Uterus (tissue), 4 donors: Measurements from ENCODE around the gene AUTS2. TPM values are rescaled to one million over a fixed set of nuclear protein-coding genes. Genes with fewer than 3 reads are reported as not detected.

Source experiments
- DNase-seq, 2 donors: peaks; one replicate each; pipeline ENCODE4 v3.0.0-alpha.2; 2019 to 2020
- H3K27ac ChIP-seq, 2 donors: fragments of 200-600 bp; sonication (generic); 1 replicate in 1 of 2; 2 replicates in 1 of 2; pipeline ENCODE4 v1.5.1; 2016 to 2018
- H3K27me3 ChIP-seq, 2 donors: fragments of 200-600 bp; sonication (generic); one replicate each; pipeline ENCODE4 v1.5.1; 2018 to 2019; ENCODE audit warnings: control low read depth in 1 of 2
- H3K36me3 ChIP-seq, 2 donors: fragments of 200-600 bp; sonication (generic); one replicate each; pipeline ENCODE4 v1.5.1; 2019; ENCODE audit warnings: control low read depth in 1 of 2
- H3K4me1 ChIP-seq, 2 donors: fragments of 200-600 bp; sonication (generic); one replicate each; pipeline ENCODE4 v1.5.1; 2018 to 2019; ENCODE audit warnings: control low read depth in 1 of 2
- H3K4me3 ChIP-seq, 2 donors: fragments of 200-600 bp; sonication (generic); 1 replicate in 1 of 2; 2 replicates in 1 of 2; pipeline ENCODE4 v1.5.1; 2018 to 2019; ENCODE audit warnings: mild to moderate bottlenecking in 1 of 2
- H3K9me3 ChIP-seq, 2 donors: fragments of 200-600 bp; sonication (generic); one replicate each; pipeline ENCODE4 v1.5.1; 2019; ENCODE audit warnings: control low read depth in 1 of 2
- POLR2A ChIP-seq, 2 donors: fragments of 450-650 bp; IDR thresholded peaks; one replicate each; pipeline ENCODE4 v1.6.1; 2016; ENCODE audit warnings: antibody characterized with exemption in 2 of 2, mild to moderate bottlenecking in 1 of 2, moderate library complexity in 1 of 2
- intact Hi-C: fragments of 100-400 bp; cut with DNase I; formaldehyde crosslinking; loops from one replicate; pipeline ENCODE4 v1.15.1; 2023; ENCODE audit warnings: low total_unique reads
- total RNA-seq, 4 donors: library from RNA; depleted of rRNA in 3 of 4; stranded (reverse); fragments of >200 nt in 3 of 4; gene quantifications; one replicate each; pipeline versions ENCODE4 v1.1.0 to v1.2.4, GENCODE V29; 2014 to 2023
- TF ChIP-seq, protein P1 (sequence below), 4 experiments: fragments of 200-600 bp in 2 of 4; fragments of 450-650 bp in 2 of 4; sonication (generic) in 2 of 4; IDR thresholded peaks; one replicate each; pipeline ENCODE4 v1.5.1; 2016 to 2019; ENCODE audit warnings: antibody characterized with exemption in 4 of 4, mild to moderate bottlenecking in 2 of 4, moderate library complexity in 1 of 4
- donor health status: DM: yes; HTN: yes; CAD: no.

AUTS2 gene
- total RNA-seq, 4 donors from 2014 or later = 10.5 to 58.2 (median 30.0) TPM

GRCh38 chr7:70487886-70488285 is 889.6 kb downstream of the AUTS2 start:
- H3K27me3 ChIP-seq = no peaks in the 10 kb centered on the region
- H3K9me3 ChIP-seq = no peaks in the 10 kb centered on the region
- intact Hi-C loops = no loop called here
- H3K4me3 ChIP-seq = no peak overlapping the region
- DNase-seq = no peak
- no peak for TF ChIP-seq POLR2A (IDR thresholded peaks at IDR 0.05)
- TF ChIP-seq, protein P1, sequence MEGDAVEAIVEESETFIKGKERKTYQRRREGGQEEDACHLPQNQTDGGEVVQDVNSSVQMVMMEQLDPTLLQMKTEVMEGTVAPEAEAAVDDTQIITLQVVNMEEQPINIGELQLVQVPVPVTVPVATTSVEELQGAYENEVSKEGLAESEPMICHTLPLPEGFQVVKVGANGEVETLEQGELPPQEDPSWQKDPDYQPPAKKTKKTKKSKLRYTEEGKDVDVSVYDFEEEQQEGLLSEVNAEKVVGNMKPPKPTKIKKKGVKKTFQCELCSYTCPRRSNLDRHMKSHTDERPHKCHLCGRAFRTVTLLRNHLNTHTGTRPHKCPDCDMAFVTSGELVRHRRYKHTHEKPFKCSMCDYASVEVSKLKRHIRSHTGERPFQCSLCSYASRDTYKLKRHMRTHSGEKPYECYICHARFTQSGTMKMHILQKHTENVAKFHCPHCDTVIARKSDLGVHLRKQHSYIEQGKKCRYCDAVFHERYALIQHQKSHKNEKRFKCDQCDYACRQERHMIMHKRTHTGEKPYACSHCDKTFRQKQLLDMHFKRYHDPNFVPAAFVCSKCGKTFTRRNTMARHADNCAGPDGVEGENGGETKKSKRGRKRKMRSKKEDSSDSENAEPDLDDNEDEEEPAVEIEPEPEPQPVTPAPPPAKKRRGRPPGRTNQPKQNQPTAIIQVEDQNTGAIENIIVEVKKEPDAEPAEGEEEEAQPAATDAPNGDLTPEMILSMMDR (IDR thresholded peaks at IDR 0.05) = no peak
- H3K27ac ChIP-seq = no peak overlapping the region
- H3K36me3 ChIP-seq = no peaks in the 10 kb centered on the region
- no peaks in the 10 kb centered on the region for H3K4me1 ChIP-seq

DNA sequence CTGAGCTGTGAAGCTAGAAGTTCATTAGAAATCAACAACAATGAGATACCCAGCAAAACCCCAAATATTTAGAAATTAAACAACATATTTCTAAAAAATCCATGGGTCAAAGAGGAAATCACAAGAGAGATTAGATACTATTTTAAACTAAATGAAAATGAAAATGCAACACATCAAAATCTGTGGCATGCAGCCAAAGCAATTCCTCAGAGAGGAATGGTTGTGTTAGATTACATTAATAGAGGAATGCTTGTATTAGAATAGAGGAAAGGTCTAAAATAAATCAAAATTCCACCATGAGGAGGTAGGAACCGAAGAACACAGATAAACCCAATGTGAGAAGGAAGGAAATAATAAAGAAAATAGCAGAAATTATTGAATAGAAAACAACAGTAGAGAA is 891.5 kb downstream of the AUTS2 start:
- Histone ChIP-seq H3K36me3 (no peaks in the 10 kb centered on the region), H3K27ac (no peak overlapping the region), H3K4me1 (no peaks in the 10 kb centered on the region), H3K27me3 (no peaks in the 10 kb centered on the region), H3K4me3 (no peak overlapping the region), H3K9me3 (no peaks in the 10 kb centered on the region)
- DNase-seq = no peak
- no peak for TF ChIP-seq POLR2A (IDR thresholded peaks at IDR 0.05)
- TF ChIP-seq, protein P1 (IDR thresholded peaks at IDR 0.05) = no peak
- intact Hi-C loops = no loop called here

DNA sequence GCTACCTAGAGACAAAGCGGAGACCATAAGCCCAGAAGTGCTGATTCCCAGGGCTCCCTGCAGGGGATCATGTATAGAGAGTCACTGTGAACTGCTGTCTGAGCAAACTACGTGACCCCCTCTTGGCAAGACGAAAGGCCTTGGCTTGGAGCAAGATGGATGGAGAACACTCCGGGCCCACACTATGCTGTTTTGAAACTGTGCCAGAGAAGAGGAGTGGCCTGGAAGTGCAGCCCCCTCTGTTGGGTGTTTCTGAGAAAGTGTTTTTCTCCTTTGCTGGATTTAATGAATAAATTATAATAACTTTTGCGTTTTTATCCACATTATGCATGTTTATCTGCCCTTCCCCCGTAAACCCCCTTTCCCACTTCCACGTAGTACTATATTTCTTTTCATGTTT is 894.4 kb downstream of the AUTS2 start:
- no peak overlapping the region for H3K4me3 ChIP-seq
- TF ChIP-seq POLR2A (IDR thresholded peaks at IDR 0.05) = no peak
- TF ChIP-seq, protein P1 (IDR thresholded peaks at IDR 0.05) = no peak
- H3K9me3 ChIP-seq = no peaks in the 10 kb centered on the region
- no peaks in the 10 kb centered on the region for H3K27me3 ChIP-seq
- H3K27ac ChIP-seq = no peak overlapping the region
- DNase-seq = no peak
- no peaks in the 10 kb centered on the region for H3K36me3 ChIP-seq
- intact Hi-C loops = no loop called here
- no peaks in the 10 kb centered on the region for H3K4me1 ChIP-seq

DNA sequence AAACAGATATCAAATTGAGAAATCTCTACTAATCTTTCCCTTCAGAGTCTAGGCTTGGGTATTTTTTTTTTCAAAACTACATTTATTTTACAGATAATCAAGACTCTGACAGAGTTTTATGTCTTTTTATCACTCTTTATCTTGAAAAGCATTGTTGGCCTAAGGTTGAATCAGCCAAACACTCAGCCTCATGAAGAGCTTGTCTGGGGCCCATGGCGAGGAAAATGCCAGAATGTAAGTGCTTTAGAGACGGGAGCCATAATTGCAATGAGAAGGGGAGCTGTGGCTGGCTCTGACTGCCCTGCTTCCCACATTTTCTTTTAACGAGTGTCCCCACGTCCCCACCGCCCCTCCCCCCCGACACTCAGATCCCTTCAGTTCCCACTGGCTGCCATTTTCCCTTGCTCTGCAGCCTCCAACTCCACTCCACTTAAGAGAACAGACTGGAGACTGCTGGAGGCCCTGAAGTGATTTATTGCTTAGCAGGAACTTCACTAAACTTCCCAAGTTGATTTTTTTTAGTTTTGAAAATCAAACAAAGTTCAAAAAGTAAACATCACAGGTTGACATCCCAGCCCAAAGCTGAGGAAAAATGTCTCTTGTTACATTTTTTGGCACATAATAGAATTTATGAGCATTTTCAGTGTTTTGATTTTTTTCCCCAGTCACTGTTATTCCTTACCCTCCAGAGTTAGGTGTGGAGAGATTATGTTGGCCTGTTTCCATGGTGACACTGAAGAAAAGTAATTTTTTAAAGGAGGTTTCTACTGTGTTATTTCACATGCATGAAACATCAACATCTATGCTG is 896.2 kb downstream of the AUTS2 start:
- H3K4me3 ChIP-seq = no peak overlapping the region
- H3K27ac ChIP-seq = no peak overlapping the region
- H3K4me1 ChIP-seq = no peaks in the 10 kb centered on the region
- H3K27me3 ChIP-seq = no peaks in the 10 kb centered on the region
- no peak for DNase-seq
- H3K36me3 ChIP-seq = no peaks in the 10 kb centered on the region
- no peaks in the 10 kb centered on the region for H3K9me3 ChIP-seq
- no peak for TF ChIP-seq POLR2A (IDR thresholded peaks at IDR 0.05)
- TF ChIP-seq, protein P1 (IDR thresholded peaks at IDR 0.05) = no peak
- intact Hi-C loops = no loop called here

- intact Hi-C loops = no loop called here
- H3K4me1 ChIP-seq = no peaks in the 10 kb centered on the region
Observed at GRCh38 chr7:70495033-70495376, 896.7 kb downstream of the AUTS2 start.

More at GRCh38 chr7:70495033-70495376, 896.7 kb downstream of the AUTS2 start:
- TF ChIP-seq POLR2A (IDR thresholded peaks at IDR 0.05) = no peak
- TF ChIP-seq, protein P1 (IDR thresholded peaks at IDR 0.05) = no peak
- Histone ChIP-seq H3K4me3 (no peak overlapping the region), H3K9me3 (no peaks in the 10 kb centered on the region), H3K27ac (no peak overlapping the region), H3K36me3 (no peaks in the 10 kb centered on the region), H3K27me3 (no peaks in the 10 kb centered on the region)
- no peak for DNase-seq
